A172 (cell line): ENCODE measurements around the gene SLC2A14. TPM values are rescaled to one million over a fixed set of nuclear protein-coding genes. Genes with fewer than 3 reads are reported as not detected.
A peak's percentile ranks its signal among the peaks of the same experiment; 100 is the strongest.
"Not testable (repeated sequence)": the region's sequence is repeated elsewhere in the genome, so short reads cannot be mapped to it uniquely, and the experiment has no call there.

Experiments used
- DNase-seq: peaks from one replicate; pipeline ENCODE4 v3.0.0-alpha.2; 2015; ENCODE audit warnings: low spot score
- total RNA-seq: library from RNA; depleted of rRNA; stranded (reverse); fragments of >200 nt; shearing (Covaris generic); gene quantifications from 2 replicates; pipeline ENCODE4 v1.2.3, GENCODE V29; 2014; rRNA removed

Gene SLC2A14
- 0.12 TPM in 1 of 2 replicates, not detected in the other for total RNA-seq

DNA sequence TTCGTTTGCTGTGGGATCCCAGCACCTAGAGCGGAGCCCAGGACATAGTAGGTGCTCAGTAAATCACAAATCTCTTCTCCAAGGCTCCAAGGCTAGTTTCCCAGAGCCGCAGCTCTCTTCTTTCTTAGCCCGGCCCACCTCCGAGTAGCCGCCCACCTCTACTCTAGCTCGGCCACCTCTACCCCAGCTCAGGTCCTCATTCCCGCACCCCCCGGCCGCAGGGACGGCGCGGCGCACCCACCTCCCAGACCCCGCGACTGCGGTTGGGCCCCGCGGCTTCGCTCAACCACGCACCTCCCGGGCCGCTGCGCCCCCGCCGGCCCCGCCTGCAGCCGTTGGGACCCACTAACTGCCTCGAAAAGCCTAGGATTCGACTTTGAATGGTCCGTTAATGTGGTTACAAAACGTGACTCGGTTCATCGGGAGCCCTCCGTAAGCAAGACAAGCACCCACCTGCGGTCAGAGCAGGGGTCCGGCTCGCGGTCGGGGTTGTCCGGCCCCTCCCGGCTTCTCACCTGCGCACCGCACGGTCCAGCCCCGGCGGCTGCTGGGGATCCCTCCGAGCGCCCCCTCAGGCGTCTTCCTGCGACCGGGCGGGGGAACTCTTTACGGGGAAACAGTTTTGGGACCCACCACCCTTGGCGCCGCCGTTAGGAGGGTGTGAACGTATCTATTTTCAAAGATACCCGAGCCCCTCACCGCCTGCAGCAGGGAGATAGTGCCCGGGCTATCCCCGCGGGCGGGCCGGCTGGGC, at the start of gene SLC2A14:
Gene SLC2A14 (minus strand): TSS at position 350 of the 754 bp plus-strand sequence. CDS start 3,035 bp downstream, outside the sequence.
- DNase-seq = no peak

DNA sequence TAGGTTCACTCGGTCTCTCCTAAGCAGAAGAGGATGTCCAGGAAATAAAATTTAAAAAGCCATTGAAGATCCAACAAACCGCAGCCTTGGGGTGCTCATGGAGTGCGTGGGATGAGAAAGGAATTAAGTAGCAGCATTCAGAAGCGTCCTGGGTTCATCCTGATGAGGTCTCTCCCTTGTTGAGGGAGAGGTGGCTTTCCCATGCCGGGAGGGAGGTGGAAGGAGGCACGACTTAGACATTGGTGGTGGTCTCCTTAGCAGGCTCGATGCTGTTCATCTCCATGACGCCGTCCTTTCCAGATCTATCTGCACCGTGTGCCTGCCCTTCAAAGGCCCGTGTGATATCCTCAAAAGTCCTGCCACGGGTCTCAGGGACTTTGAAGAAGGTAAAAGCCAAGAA, 48.5 kb upstream of the SLC2A14 start:
- DNase-seq = not testable (repeated sequence)

DNA sequence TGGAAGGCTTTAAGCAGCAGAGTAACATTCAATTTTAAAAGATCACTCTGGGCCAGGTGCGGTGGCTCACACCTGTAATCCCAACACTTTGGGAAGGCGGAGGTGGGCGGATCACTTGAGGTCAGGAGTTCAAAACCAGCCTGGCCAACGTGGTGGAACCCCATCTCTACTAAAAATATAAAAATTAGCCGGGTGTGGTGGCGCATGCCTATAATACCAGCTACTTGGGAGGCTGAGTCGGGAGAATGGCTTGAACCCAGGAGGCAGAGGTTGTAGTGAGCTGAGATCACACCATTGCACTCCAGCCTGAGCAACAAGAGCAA, 45.5 kb upstream of the SLC2A14 start:
- DNase-seq = not testable (repeated sequence)

DNA sequence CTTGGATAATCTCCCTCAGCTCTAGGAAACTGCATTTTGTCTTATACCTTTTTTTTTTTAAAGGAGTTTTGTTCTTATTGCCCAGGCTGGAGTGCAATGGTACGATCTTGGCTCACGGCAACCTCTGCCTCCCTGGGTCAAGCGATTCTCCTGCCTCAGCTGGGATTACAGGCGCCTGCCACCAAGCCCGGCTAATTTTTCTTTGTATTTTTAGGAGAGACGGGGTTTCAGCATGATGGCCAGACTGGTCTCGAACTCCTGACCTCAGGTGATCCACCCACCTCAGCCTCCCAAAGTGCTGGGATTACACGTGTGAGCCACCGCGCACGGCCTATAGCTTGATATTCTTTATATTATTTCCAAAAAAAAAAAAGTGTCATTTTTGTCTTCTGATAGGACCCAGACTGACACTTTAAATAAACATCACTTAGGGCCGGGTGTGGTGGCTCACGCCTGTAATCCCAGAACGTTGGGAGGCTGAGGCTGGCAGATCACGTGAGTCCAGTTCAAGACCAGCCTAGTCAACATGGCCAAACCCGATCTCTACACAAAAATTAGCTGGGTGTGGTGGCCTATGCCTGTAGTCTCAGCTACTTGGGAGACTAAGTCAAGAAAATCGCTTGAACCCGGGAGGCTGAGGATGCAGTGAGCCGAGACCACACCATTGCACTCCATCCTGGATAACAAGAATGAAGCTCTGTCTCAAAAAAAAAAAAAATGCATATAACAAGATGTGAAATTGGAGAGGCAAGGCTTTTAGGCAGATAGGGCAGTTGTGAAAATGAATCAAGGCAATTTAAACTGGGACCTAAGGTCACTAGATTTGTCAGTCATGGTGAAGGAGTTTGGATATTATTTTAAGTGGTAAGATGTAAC, 44.9 kb upstream of the SLC2A14 start:
- no peak for DNase-seq

DNA sequence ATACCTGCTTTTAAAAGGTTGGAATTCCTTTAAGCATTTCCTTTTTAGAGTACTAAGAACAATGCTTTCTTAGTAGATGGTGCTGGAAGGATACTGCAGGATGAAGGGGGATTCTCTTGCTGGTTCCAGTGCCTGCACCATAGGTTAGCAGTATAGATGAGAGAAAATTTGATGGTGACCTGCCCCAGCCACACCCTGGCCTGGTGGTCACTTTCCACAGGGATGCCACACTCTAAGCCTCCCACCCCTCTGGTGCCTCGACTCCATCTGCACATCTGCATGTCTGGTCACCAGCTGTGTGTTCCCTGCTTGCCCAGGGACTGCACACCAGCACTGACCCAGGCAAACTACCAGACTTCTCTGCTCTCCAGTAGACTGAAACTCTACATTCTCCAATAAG, 44.2 kb upstream of the SLC2A14 start:
- DNase-seq = no peak

DNA sequence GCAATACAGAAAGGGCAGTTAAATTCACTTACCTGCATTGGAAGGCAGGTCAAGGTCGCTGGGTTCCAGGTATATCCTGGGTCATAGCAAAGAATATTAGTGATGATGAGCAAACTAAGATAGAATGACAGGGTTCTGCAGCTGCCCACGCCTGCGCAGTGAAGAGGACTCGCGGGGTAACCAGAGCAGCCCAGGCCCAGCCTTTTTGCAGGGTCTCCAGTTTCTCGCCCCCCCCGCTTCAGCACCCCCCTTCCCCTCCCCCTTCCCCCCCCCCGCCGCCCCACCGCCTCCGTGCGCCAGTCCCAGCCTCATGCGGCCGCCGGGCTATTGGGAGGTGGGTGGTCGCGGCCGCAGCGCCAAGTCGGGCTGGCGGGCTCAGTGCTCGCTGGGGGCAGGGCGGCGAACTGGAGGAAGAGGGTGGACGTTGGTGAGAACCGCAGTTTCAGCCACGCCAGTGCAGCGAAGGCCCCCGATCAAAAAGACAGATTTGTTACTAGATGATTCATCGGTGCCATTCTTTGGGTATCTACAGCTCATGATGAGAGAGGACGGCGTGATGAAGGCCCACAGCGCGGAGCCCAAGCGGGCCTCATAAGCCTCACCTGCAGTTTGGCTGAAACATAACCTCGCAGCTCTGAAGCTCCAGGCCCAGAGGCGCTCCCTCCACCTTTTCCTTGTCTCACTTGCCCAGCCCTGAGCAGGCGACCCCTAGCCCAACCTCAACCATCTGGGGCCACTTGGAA, 43.1 kb upstream of the SLC2A14 start:
- no peak for DNase-seq

DNA sequence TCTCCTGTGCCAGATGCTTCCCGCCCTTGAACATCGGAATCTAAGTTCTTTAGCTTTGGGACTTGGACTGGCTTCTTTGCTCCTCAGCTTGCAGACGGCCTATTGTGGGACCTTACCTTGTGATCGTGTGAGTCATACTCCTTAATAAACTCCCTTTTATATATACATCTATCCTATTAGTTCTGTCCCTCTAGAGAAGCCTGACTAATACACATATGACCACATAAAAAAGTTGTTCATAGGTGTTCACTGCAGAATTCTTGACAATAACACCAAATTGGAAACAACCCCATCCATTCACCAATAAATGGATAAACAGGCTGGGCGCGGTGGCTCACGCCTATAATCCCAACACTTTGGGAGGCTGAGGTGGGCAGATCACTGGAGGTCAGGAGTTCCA, 37.4 kb upstream of the SLC2A14 start:
- peak; percentile 21 for DNase-seq

DNA sequence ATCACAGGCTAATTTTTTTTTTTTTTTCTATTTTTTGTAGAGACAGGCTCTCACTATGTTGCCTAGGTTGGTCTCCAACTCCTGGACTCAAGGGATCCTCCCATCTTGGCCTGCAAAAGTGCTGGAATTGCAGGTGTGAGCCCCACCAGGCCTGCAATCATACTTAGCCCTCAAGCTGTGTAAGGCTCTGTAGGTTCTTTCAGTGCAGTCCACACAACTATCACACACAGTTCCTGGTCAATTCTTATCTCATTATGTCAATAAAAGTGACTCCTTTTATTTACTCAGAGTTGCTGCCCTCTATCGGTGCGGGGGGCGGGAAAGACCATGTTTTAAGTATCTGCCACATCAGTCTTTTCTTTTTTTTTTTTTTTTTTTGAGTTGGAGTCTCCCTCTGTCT, 34.3 kb upstream of the SLC2A14 start:
- DNase-seq = peak; percentile 44

DNA sequence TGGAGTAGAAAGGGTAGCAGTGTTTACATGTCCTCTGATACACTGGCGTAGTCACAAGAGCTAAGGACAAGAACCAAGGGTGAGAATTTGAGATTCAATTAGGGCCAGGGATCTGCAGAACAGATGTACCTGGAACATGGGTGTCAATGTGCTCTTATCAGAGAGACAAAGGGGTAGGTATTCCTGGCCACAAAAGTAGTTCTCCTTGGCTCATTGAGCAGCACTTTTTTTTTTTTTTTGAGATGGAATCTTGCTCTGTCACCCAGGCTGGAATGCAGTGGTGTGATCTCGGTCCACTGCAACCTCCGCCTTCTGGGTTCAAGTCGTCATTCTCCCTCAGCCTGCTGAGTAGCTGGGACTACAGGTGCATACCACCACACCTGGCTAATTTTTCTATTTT, 33.6 kb upstream of the SLC2A14 start:
- not testable (repeated sequence) for DNase-seq

DNA sequence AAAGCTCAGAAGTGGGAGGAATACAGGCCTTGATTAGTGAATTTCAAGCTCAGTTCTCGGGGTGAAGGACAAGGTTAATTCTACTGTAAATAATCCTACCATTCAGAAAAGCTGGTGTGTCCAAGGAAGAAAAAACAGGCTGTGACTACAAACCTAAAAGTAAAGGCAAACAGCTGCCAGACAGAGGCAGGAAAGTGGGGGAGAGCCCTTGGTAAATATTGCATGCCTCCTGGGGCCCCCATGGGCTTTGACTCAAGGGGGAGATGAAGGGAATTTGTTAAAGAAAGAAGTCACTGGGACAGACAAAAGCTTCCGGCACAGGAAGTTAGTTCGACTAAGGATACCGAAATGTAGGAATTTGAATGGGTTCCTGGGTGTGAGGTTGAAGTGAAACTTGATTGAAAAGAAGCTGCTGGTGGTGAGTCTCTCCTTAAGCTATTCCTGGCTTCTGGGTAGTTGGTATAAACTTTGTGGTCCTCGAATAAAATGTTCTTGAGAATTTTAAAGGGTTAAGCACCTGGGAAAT, 32.9 kb upstream of the SLC2A14 start:
- DNase-seq = not testable (repeated sequence)

DNA sequence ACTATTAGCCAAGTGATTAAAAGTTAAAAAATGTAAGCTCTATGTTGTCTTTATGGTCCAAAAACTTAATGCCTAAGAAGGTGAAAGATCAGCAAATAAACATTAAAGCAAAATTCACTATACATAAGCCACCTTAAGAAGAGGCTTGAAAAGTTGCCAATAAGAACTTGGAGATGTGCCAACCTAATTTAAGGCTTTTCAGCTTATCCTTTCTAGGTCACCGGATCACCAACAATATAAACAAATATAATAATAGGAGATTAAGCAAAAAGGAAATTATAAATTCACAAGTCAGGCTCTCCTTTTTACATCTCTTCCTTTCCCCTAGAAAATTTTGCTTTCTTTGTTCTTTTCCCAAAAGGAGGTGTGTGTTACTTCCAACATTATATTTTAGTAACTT, 32.4 kb upstream of the SLC2A14 start:
- no peak for DNase-seq

DNA sequence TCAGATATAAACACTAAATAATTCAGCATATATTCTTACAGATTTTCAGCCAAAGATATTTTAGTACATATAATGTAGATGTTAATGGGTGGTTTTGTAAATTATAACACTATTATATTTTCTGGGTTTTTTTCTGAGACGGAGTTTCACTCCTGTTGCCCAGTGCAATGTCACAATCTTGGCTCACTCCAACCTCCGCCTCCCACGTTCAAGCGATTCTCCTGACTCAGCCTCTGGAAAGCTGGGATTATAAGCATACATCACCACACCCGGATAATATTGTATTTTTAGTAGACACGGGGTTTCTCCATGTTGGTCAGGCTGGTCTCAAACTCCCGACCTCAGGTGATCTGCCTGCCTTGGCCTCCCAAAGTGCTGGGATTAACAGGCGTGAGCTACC, 29.7 kb upstream of the SLC2A14 start:
- not testable (repeated sequence) for DNase-seq

DNA sequence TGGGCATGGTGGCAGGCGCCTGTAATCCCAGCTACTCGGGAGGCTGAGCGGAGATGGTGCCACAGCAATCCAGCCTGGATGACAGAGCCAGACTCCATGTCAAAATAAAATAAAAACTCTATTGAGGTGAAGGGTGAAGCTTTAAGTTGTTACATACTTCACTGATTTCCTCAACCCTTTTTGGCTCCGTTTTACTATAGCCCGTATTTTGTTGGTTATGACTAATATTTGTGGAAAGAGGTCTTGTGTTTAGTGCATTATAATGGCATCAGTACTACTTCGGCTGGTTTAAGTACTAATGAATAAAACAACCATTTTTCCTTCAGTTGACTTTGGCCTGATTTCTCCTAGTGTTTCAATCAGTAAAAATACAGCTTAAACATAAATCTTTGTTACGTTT, 27.0 kb upstream of the SLC2A14 start:
- DNase-seq = no peak

DNA sequence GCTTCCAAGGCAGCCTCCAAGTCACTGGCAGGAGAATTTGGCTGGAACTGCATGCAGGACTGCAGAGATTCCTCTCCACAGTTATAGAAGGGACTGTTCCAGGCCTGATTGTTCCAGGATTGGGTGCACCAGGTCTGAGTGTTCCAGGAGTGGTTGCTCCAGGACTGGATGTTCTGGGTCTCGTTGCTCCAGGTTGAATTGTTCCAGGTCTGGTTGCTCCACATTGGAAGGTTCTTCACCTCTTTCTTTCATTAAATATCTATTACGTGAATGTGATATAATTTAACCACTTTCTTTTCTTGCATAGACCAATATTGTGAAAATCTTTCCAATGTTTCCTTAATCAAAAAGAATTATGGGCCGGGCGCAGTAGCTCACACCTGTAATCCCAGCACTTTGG, 24.0 kb upstream of the SLC2A14 start:
- DNase-seq = not testable (repeated sequence)

DNA sequence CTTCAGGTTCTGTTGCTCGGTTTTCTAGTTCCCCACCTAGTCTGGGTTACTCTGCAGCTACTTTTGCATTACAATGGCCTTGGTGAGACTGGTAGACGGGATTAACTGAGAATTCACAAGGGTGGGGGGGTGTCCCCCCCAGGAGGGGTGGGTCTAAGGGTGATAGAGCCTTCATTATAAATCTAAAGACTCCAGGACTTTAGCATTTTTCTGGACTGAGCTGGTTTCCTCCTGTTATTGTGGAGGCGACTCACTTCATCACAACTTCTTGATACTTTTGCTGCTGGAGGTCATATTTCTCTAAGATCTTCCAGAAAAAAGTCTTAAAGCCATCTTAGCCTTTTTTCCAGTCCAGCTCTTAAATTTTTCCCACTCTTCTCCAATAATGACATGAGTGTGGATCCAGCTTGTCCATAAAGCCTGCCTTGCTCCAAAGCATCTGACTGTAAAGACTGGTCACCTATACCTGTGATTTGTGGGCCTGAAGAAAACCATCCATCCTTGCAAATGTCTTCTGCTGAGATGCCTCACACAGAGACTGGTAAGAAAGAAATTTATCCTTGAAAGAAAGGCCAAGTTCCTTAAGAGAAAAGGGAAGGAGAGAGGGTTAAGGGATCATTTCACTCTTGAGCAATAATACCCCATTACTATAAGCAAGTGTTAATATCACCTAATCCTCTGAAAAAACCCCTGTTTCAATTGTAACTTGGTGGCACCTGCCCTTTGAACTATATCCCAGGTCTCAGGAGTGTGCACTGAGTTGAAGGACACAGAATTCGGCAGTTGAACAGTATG, 19.7 kb upstream of the SLC2A14 start:
- DNase-seq = no peak

DNA sequence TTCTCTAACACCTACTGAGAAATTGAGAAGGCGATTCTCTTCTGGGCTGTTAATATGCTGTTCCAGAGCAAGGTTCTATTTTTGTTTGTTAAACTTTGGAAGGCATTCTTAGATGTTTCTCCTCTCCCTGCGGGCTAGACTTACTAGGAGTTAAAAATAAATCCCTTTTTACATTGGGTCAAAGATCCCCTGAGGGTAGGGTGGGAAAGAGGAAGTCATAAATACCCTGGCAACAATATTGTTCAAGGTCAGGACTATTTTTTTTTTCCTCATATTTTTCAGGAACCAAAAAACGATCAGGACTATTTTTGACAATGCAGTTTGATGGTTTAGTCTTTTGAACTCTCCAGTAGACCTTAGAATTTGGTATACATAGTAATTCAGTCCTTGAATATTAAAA, 12.0 kb upstream of the SLC2A14 start:
- no peak for DNase-seq

DNA sequence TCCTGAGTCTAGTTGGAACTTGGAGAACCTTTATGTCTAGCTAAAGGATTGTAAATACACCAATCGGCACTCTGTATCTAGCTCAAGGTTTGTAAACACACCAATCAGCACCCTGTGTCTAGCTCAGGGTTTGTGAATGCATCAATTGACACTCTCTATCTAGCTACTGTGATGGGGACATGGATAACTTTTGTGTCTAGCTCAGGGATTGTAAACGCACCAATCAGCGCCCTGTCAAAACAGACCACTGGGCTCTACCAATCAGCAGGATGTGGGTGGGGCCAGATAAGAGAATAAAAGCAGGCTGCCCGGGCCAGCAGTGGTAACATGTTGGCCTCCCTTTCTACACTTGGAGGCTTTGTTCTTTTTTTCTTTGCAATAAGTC, 9.0 kb upstream of the SLC2A14 start:
- DNase-seq = not testable (repeated sequence)

DNA sequence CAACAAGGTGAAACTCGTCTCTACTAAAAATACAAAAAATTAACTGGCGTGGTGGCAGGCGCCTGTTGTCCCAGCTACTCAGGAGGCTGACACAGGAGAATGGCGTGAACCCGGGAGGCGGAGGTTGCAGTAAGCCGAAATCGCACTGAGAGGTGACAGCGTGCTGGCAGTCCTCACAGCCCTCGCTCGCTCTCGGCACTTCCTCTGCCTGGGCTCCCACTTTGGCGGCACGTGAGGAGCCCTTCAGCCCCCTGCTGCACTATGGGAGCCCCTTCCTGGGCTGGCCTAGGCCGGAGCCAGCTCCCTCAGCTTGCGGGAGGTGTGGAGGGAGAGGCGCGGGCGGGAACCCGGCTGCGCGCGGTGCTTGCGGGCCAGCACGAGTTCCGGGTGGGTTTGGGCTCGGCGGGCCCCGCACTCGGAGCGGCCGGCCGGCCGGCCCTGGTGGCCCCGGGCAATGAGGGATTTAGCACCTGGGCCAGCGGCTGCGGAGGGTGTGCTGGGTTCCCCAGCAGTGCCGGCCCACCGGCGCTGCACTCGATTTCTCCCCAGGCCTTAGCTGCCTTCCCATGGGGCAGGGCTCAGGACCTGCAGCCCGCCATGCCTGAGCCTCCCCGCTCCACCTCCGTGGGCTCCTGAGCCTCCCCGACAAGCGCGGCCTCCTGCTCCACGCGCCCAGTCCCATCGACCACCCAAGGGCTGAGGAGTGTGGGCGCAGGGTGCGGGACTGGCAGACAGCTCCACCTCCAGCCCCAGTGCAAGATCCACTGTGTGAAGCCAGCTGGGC, 8.4 kb upstream of the SLC2A14 start:
- DNase-seq = not testable (repeated sequence)

DNA sequence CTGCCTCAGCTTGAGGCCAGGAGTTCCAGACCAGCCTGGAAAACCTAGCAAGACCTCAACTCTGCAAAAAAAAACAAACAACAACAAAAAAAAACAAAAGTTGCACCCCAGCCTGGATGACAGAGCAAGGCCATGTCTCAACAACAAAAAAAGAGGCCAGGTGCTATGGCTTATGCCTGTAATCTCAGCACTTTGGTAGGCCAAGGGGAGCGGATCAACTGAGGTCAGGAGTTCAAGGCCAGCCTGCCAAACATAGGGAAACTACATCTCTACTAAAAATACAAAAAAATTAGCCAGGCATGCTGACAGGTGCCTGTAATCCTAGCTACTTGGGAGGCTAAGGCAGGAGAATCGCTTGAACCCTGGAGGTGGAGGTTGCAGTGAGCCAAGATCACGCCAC, 6.5 kb upstream of the SLC2A14 start:
- DNase-seq = no peak

DNA sequence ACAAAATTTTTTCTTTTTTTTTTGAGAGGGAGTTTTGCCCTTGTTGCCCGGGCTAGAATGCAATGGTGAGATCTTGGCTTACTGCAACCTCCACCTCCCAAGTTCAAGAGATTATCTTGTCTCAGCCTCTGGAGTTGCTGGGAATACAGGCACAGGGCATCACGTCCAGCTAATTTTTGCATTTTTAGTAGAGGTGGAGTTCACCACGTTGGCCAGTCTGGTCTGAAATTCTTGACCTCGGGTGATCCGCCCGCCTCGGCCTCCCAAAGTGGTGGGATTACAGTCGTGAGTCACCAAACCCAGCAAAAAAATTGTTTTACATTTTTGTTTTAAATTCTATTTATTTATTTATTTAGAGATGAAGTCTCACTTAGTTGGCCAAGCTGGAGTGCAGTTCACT, 4.7 kb upstream of the SLC2A14 start:
- DNase-seq = no peak
